GM23248 (cell line): ENCODE measurements around the gene BPIFB3.

Experiments
- EZH2 ChIP-seq: fragments of 200-600 bp; sonication (generic); IDR thresholded peaks from 2 replicates; pipeline ENCODE4 v1.6.1; 2018; ENCODE audit warnings: antibody characterized with exemption, mild to moderate bottlenecking; ENCODE audit not compliant: insufficient read depth, poor library complexity, severe bottlenecking
- EZH2phosphoT487 ChIP-seq: fragments of 200-600 bp; sonication (generic); IDR thresholded peaks from 2 replicates; pipeline ENCODE4 v1.6.1; 2018; ENCODE audit warnings: antibody characterized with exemption, moderate library complexity, mild to moderate bottlenecking, low read depth; ENCODE audit not compliant: insufficient read depth

GRCh38 chr20:33022694-33023438 lies 30.8 kb upstream of the BPIFB3 start:
- TF ChIP-seq EZH2 = no peak
- no peak for TF ChIP-seq EZH2phosphoT487
